Colonic mucosa (tissue), 4 donors: Measurements from ENCODE around the gene ZNF791. TPM values are rescaled to one million over a fixed set of nuclear protein-coding genes. Genes with fewer than 3 reads are reported as not detected.
A peak's percentile ranks its signal among the peaks of the same experiment; 100 is the strongest.

Source experiments
- DNase-seq: peaks from one replicate; pipeline ENCODE4 v3.0.0-alpha.2; 2020
- H3K27ac ChIP-seq: fragments of 200-600 bp; one replicate; pipeline ENCODE4 v1.8.0; 2021
- H3K27me3 ChIP-seq: fragments of 200-600 bp; one replicate; pipeline ENCODE4 v1.8.0; 2021
- H3K36me3 ChIP-seq: fragments of 200-600 bp; one replicate; pipeline ENCODE4 v1.8.0; 2021
- H3K4me1 ChIP-seq: fragments of 200-600 bp; one replicate; pipeline ENCODE4 v1.8.0; 2021; ENCODE audit warnings: mild to moderate bottlenecking
- H3K4me3 ChIP-seq: fragments of 200-600 bp; one replicate; pipeline ENCODE4 v1.8.0; 2021
- H3K9ac ChIP-seq, 2 donors: one replicate each; pipeline ENCODE4 v1.7.0; 2013; ENCODE audit warnings: control low read depth in 2 of 2, low read depth in 2 of 2, low read length in 2 of 2
- H3K9me3 ChIP-seq: fragments of 200-600 bp; one replicate; pipeline ENCODE4 v1.8.0; 2021
- intact Hi-C: fragments of 100-400 bp; cut with DNase I; formaldehyde crosslinking; loops from one replicate; pipeline ENCODE4 v1.14.1; 2022
- total RNA-seq, 2 donors: library from RNA; stranded (reverse); fragmentation: NEBNext Ultra II Directional in 1 of 2; extraction: Animal tissue kit (Norgen Biotek cat#: 25700) in 1 of 2; gene quantifications; one replicate each; pipeline ENCODE4 v1.2.1, GENCODE V29; 2021
- TF ChIP-seq, protein P1 (sequence below): fragments of 200-600 bp; IDR thresholded peaks from one replicate; pipeline ENCODE4 v1.8.0; 2022; ENCODE audit warnings: antibody characterized with exemption, mild to moderate bottlenecking
- donor health status: healthy.
- donor health status: DM: no; HTN: no; CAD: no.
- donor health status: DM: no; HTN: no; CAD: no.

Gene ZNF791
- total RNA-seq, 2 donors from 2014 or later: 17.9 to 20.5 TPM

DNA sequence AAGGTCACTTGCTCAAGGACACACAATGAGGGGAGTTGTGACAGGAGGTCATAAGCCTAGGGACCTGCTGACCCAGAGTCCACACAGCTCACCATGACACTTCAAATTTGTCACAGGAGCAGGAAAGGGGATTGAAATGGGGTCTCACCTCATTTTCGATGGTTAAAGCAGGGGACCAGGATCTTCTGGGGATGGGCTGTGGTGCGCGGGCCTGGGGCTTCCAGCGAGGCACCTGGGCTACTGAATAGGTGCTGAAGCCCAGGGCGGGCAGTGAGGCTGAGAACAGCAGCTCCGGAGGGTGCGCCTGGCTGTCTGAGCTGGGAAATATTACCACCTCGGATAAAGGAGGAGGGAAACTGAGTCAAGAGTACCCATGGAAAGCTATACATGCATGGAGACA lies 44.8 kb downstream of the ZNF791 start:
- no peaks in the 10 kb centered on the region for H3K9me3 ChIP-seq
- H3K4me3 ChIP-seq: no peak overlapping the region
- H3K27ac ChIP-seq: no peak overlapping the region
- no peaks in the 10 kb centered on the region for H3K36me3 ChIP-seq
- H3K9ac ChIP-seq: no peak overlapping the region
- intact Hi-C loops: no loop called here
- no peak for DNase-seq
- no peaks in the 10 kb centered on the region for H3K27me3 ChIP-seq
- no peaks in the 10 kb centered on the region for H3K4me1 ChIP-seq
- TF ChIP-seq, protein P1, sequence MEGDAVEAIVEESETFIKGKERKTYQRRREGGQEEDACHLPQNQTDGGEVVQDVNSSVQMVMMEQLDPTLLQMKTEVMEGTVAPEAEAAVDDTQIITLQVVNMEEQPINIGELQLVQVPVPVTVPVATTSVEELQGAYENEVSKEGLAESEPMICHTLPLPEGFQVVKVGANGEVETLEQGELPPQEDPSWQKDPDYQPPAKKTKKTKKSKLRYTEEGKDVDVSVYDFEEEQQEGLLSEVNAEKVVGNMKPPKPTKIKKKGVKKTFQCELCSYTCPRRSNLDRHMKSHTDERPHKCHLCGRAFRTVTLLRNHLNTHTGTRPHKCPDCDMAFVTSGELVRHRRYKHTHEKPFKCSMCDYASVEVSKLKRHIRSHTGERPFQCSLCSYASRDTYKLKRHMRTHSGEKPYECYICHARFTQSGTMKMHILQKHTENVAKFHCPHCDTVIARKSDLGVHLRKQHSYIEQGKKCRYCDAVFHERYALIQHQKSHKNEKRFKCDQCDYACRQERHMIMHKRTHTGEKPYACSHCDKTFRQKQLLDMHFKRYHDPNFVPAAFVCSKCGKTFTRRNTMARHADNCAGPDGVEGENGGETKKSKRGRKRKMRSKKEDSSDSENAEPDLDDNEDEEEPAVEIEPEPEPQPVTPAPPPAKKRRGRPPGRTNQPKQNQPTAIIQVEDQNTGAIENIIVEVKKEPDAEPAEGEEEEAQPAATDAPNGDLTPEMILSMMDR: no peak

DNA sequence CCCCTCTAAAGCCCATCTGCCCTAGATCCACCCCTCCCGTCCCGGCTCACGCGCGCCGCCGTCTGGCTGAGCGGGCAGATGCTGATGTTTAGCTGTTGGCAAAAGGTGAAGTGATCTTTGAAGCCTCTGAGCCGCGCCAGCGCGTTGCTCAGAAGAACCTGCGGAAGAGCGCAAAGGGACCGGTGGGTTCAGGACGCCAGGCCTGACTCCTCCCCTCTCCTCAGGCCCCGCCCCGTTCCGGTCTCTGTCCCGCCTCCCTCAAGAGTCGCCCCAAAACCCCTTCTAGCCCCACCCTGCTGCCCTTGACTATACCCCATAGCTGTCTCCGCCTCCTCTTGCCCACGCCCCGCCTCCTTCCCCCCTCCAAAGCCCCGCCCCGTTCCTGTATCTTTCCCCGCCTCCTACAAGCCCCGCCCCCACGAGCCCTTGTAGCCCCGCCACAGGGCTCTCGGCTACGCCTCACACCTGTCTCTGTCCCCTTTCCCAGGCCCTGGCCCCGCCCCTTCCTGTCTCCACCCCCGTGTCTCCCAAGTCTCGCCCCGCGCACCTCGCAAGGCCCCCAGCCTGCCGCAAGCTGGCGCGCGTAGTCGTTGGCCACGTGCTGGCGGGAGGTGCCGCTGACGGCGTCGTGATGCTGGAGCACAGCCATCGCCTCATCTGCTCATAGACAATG lies 46.3 kb downstream of the ZNF791 start:
- Histone ChIP-seq H3K9me3 (no peaks in the 10 kb centered on the region), H3K9ac (no peak overlapping the region), H3K27me3 (no peaks in the 10 kb centered on the region), H3K27ac (no peak overlapping the region), H3K4me3 (no peak overlapping the region), H3K36me3 (no peaks in the 10 kb centered on the region), H3K4me1 (no peaks in the 10 kb centered on the region)
- no peak for DNase-seq
- TF ChIP-seq, protein P1: no peak
- intact Hi-C loops: no loop called here

DNA sequence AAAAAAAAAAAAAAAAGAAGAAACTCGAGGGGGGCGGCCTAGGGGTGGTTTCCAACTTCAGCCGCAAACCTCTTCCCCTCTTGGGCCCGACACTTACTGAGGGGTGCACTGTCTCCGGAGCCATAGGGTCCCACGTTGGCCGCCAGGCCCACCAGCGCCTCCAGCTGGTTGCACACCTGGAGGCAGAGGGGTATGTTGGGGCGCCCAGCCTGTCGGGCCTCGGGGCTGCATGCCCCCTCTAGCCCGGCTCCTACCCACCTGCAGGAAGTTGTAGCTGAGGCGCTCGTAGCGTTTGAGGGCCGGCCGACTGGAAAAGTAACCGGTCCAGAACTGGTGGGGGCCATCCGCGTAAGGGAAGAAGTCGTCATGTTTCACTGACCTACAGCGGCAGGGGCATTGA lies 47.2 kb downstream of the ZNF791 start:
- no peak for DNase-seq
- Histone ChIP-seq H3K4me3 (no peak overlapping the region), H3K9me3 (no peaks in the 10 kb centered on the region), H3K4me1 (no peaks in the 10 kb centered on the region), H3K27me3 (no peaks in the 10 kb centered on the region), H3K36me3 (no peaks in the 10 kb centered on the region), H3K9ac (no peak overlapping the region), H3K27ac (no peak overlapping the region)
- TF ChIP-seq, protein P1: no peak
- intact Hi-C loops: no loop called here

DNA sequence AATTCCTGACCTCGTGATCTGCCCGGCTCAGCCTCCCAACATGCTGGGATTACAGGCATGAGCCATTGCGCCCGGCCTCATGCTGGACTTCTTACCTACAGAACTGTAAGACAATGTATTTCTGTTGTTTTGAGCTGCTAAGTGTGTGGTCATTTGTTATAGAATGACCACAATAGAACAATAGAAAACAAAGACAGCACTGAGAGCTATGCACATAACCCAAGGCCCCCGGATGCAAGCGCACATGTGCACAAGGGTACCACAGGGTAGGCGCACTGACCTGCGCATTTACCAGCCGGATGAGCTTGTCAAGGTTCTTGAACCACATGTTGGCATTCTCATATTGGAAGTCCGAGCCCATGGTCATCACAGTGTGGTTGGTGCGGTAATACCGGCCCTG lies 50.3 kb downstream of the ZNF791 start:
- no peaks in the 10 kb centered on the region for H3K9me3 ChIP-seq
- H3K27me3 ChIP-seq: no peaks in the 10 kb centered on the region
- intact Hi-C loops: no loop called here
- H3K36me3 ChIP-seq: no peaks in the 10 kb centered on the region
- no peak overlapping the region for H3K27ac ChIP-seq
- H3K9ac ChIP-seq: no peak overlapping the region
- no peak overlapping the region for H3K4me3 ChIP-seq
- H3K4me1 ChIP-seq: no peaks in the 10 kb centered on the region
- no peak for DNase-seq
- TF ChIP-seq, protein P1: no peak

DNA sequence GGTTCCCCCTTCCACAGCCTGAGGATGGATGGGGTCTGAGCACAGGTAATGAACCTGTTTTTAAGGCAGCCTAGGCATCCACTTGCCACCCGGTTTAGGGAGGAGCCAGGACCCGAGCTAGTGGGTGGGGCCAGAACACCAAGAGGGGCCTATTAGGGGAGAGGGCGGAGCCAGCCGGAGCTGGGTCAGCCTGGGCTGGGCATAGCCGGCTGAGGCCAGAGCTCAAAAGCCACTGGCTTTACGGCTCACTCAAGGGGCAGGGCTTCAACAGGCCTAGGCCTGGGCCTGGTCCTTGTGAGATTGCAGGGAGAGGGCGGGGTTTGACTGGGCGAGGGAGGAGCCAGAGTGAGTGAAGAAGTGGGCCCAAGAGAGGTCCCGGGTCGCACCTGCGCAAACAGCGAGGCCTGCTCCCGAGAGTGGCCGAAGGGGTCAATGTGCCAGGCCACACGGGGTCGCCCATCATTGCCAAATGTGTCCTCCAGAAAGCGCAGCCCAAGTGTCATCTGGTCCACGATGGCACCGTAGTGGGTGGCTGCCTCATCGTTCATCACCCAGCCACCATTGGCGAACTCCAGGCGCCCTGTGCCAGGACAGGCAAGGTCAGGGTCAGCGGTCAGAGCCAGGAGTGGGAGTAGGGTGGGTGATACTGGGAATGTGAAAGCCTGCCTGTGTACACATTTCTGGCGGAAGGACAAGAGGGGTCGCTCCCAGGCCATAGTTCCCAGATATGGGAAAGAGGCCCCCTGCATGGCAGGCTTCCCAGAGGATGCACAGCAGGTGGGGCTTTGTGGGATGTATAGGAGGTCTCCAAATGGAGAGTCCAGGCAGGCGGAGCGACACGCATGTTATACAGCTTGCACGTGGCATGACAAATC lies 53.9 kb downstream of the ZNF791 start:
- Histone ChIP-seq H3K36me3 (no peaks in the 10 kb centered on the region), H3K4me3 (no peak overlapping the region), H3K9ac (no peak overlapping the region), H3K27me3 (no peaks in the 10 kb centered on the region), H3K9me3 (no peaks in the 10 kb centered on the region), H3K27ac (no peak overlapping the region), H3K4me1 (peaks cover 11% of the 10 kb centered on the region)
- TF ChIP-seq, protein P1: no peak
- intact Hi-C loops: loop anchor here (5.0 kb wide), 1 partner anchor 102 kb away; no protein-coding TSS in a partner anchor
- peak; percentile 54 for DNase-seq
